ENCODE measurements around the gene YIF1A.
A peak's percentile ranks its signal among the peaks of the same experiment; 100 is the strongest.

Gene YIF1A

GRCh38 chr11:66289548-66290329 lies 796 bp upstream of the YIF1A start:
- no peak for DNase-seq

GRCh38 chr11:66287889-66288670 lies 863 bp downstream of the YIF1A start:
- no peak for TF ChIP-seq CTCF (IDR thresholded peaks at IDR 0.05; ENCODE audit: low read depth, low read length)
- DNase-seq: no peak

More at GRCh38 chr11:66289548-66290329, 796 bp upstream of the YIF1A start:
- Histone ChIP-seq H3K9me3 (ENCODE audit: severe bottlenecking) (no peaks in the 10 kb centered on the region), H3K36me3 (peaks cover 18% of the 10 kb centered on the region), H3K27ac (peak overlapping the region; percentile 71), H3K4me3 (ENCODE audit: low read depth, low read length) (peak overlapping the region; percentile 61), H3K27me3 (ENCODE audit: insufficient read depth, low read depth, severe bottlenecking) (no peaks in the 10 kb centered on the region)
- no peak for TF ChIP-seq CTCF (IDR thresholded peaks at IDR 0.05; ENCODE audit: low read depth, low read length)

GRCh38 chr11:66287211-66287888 lies 1.6 kb downstream of the YIF1A start:
- Histone ChIP-seq H3K4me3 (ENCODE audit: low read depth, low read length) (no peak overlapping the region), H3K27ac (no peak overlapping the region), H3K36me3 (peaks cover 26% of the 10 kb centered on the region), H3K27me3 (ENCODE audit: insufficient read depth, low read depth, severe bottlenecking) (no peaks in the 10 kb centered on the region), H3K9me3 (ENCODE audit: severe bottlenecking) (no peaks in the 10 kb centered on the region)
- TF ChIP-seq CTCF (IDR thresholded peaks at IDR 0.05; ENCODE audit: low read depth, low read length): no peak
- no peak for DNase-seq

More at GRCh38 chr11:66287889-66288670, 863 bp downstream of the YIF1A start:
- H3K27me3 ChIP-seq (ENCODE audit: insufficient read depth, low read depth, severe bottlenecking): no peaks in the 10 kb centered on the region
- peak overlapping the region; percentile 74 for H3K4me3 ChIP-seq (ENCODE audit: low read depth, low read length)
- no peaks in the 10 kb centered on the region for H3K9me3 ChIP-seq (ENCODE audit: severe bottlenecking)
- H3K27ac ChIP-seq: peak overlapping the region; percentile 88
- H3K36me3 ChIP-seq: peaks cover 23% of the 10 kb centered on the region

DNA sequence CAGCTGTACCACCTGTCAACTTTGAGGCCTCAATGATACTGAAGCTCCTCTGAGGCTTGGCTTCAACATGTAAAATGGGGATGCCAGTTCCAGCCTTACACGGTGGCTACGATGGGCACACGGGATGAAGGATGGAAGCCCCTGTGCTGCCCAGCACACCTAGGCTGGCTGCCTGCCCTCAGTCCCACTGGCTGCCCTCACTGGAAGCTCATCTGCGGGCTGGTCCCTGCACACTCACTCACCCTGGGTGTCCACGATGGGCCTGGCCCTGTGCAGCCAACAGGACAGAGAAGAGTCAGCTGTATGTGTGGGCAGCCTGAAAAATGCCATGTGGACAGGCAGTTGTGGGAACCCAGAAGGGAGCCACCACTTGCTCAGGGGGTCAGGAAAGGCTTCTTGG lies 2.2 kb downstream of the YIF1A start:
- TF ChIP-seq CTCF (IDR thresholded peaks at IDR 0.05; ENCODE audit: low read depth, low read length): no peak

DNA sequence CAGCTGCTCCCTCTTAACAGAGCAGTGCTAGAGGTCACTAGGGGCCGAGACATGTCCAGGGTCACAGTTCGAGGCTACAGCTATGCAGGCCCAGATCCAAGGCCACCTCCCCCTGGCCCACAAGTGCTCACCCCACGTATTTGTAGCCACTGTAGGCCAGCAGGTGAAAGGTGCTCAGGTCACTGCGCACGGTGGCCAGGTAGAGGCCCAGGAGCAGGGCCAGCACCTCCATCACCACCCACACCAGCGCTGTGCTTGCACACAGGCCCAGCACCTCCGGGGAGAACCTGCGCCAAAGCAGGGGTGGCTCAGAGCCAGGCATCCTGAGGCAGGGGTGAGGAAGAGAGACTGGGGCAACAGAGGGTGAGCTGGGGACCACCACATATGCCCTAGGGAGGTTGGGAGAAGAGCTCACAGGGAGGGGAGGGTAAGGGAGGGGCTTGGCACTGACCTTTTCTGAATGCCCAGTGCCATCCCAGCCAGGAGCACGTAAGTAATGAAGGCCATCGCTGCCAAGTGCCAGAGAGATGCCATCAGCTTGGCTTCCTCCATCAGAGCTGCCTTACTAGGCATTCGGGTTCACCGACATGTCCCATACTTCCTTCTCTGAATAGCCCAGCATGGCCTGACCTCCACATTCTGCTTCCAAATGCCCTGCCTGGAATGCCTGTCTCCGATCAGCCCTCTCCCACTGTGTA lies 3.5 kb downstream of the YIF1A start:
- H3K9me3 ChIP-seq (ENCODE audit: severe bottlenecking): no peaks in the 10 kb centered on the region
- H3K27ac ChIP-seq: no peak overlapping the region
- peaks cover 29% of the 10 kb centered on the region for H3K36me3 ChIP-seq
- no peak for TF ChIP-seq CTCF (IDR thresholded peaks at IDR 0.05; ENCODE audit: low read depth, low read length)
- DNase-seq: no peak
- no peak overlapping the region for H3K4me3 ChIP-seq (ENCODE audit: low read depth, low read length)
- no peaks in the 10 kb centered on the region for H3K27me3 ChIP-seq (ENCODE audit: insufficient read depth, low read depth, severe bottlenecking)

More for the DNA sequence above, 2.2 kb downstream of the YIF1A start:
- Histone ChIP-seq H3K9me3 (ENCODE audit: severe bottlenecking) (no peaks in the 10 kb centered on the region), H3K36me3 (peaks cover 26% of the 10 kb centered on the region), H3K4me3 (ENCODE audit: low read depth, low read length) (no peak overlapping the region), H3K27me3 (ENCODE audit: insufficient read depth, low read depth, severe bottlenecking) (no peaks in the 10 kb centered on the region), H3K27ac (no peak overlapping the region)
- no peak for DNase-seq

Measured in WERI-Rb-1 (cell line).